Measurements from ENCODE around the gene WDR41.

DNA sequence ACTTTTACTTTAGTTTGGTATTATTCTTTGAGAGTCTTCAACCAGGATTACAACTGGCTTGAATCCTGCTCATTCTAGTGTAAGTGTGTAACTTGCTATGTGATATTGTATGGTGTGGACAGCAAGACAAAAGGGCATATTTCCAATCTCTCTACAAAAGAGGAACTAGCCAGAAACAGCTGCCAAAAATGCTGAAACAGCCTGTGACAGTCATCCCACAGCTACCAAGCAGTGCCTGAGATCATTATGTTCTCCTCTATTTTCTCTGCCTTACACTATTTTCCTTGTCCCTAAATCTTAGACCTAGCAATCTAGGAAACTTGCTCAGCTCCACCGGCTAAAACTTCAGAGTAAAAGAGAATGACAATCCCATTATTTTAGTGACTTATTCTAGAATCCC, 42.8 kb downstream of the WDR41 start:
- no peak for TF ChIP-seq EZH2phosphoT487 (IDR thresholded peaks at IDR 0.05; ENCODE audit: insufficient read depth, low read depth)
- no peak for TF ChIP-seq EZH2 (IDR thresholded peaks at IDR 0.05; ENCODE audit: insufficient read depth, poor library complexity, severe bottlenecking)
